HepG2 (cell line): ENCODE data around the gene CTCF. TPM values are rescaled to one million over a fixed set of nuclear protein-coding genes. Genes with fewer than 3 reads are reported as not detected.

Experiments
- EHMT2 ChIP-seq: fragments of 200-600 bp; sonication (generic); IDR thresholded peaks from 2 replicates; pipeline ENCODE4 v1.7.0; 2017; ENCODE audit warnings: antibody characterized with exemption, low read depth, low read length, borderline replicate concordance
- ETV6 ChIP-seq: sonication (generic); formaldehyde crosslinking; conservative IDR thresholded peaks from 2 replicates; pipeline ENCODE4 v1.4.0; 2020; ENCODE audit warnings: missing genetic modification reagents
- KDM2A ChIP-seq: sonication (generic); formaldehyde crosslinking; IDR thresholded peaks from 2 replicates; pipeline ENCODE4 v1.4.0; 2020; ENCODE audit warnings: low read depth, missing genetic modification reagents, borderline replicate concordance
- KDM5B ChIP-seq: sonication (generic); formaldehyde crosslinking; IDR thresholded peaks from 2 replicates; pipeline ENCODE4 v1.4.0; 2020; ENCODE audit warnings: missing genetic modification reagents, mild to moderate bottlenecking, borderline replicate concordance
- MEIS1 ChIP-seq: sonication (generic); formaldehyde crosslinking; IDR thresholded peaks from 2 replicates; pipeline ENCODE4 v1.9.0; 2021; ENCODE audit warnings: mild to moderate bottlenecking, missing genetic modification reagents, moderate library complexity, borderline replicate concordance
- NAIF1 ChIP-seq: sonication (generic); formaldehyde crosslinking; IDR thresholded peaks from 2 replicates; pipeline ENCODE4 v1.5.0; 2020; ENCODE audit warnings: mild to moderate bottlenecking, missing genetic modification reagents, borderline replicate concordance
- PCBP2 ChIP-seq: fragments of 200-400 bp; formaldehyde crosslinking; optimal IDR thresholded peaks from 2 replicates; pipeline ENCODE3; 2018; ENCODE audit warnings: low read length, low read depth; ENCODE audit not compliant: poor library complexity, severe bottlenecking
- PHF20 ChIP-seq: sonication (generic); formaldehyde crosslinking; IDR thresholded peaks from 2 replicates; pipeline ENCODE4 v1.5.0; 2020; ENCODE audit warnings: mild to moderate bottlenecking, missing genetic modification reagents
- POLR2G ChIP-seq: fragments of 200-400 bp; formaldehyde crosslinking; IDR thresholded peaks from 2 replicates; pipeline ENCODE4 v1.6.1; 2018; ENCODE audit warnings: mild to moderate bottlenecking, low read depth, low read length, moderate library complexity
- REL ChIP-seq: sonication (generic); formaldehyde crosslinking; conservative IDR thresholded peaks from 2 replicates; pipeline ENCODE4 v1.8.0; 2022; ENCODE audit warnings: mild to moderate bottlenecking, missing genetic modification reagents, moderate library complexity
- ZBTB21 ChIP-seq: sonication (generic); formaldehyde crosslinking; IDR thresholded peaks from 2 replicates; pipeline ENCODE4 v1.4.0; 2020; ENCODE audit warnings: missing genetic modification reagents
- ZEB1 ChIP-seq: IDR thresholded peaks from 2 replicates; pipeline ENCODE4 v1.6.1; 2012; ENCODE audit warnings: mild to moderate bottlenecking, low read depth, inconsistent platforms; ENCODE audit not compliant: insufficient replicate concordance
- ZFP36L1 ChIP-seq: sonication (generic); formaldehyde crosslinking; IDR thresholded peaks from 2 replicates; pipeline ENCODE4 v1.8.0; 2022; ENCODE audit warnings: mild to moderate bottlenecking, missing genetic modification reagents, moderate library complexity
- ZNF253 ChIP-seq: sonication (generic); formaldehyde crosslinking; IDR thresholded peaks from 2 replicates; pipeline ENCODE4 v1.8.0; 2022; ENCODE audit warnings: mild to moderate bottlenecking, missing genetic modification reagents, borderline replicate concordance
- ZNF569 ChIP-seq: sonication (generic); formaldehyde crosslinking; IDR thresholded peaks from 2 replicates; pipeline ENCODE4 v1.5.0; 2020; ENCODE audit warnings: mild to moderate bottlenecking, missing genetic modification reagents, moderate library complexity, borderline replicate concordance
- ZNF83 ChIP-seq: sonication (generic); formaldehyde crosslinking; IDR thresholded peaks from 2 replicates; pipeline ENCODE4 v1.4.0; 2020; ENCODE audit warnings: missing genetic modification reagents, mild to moderate bottlenecking, borderline replicate concordance
- ZSCAN25 ChIP-seq: sonication (generic); formaldehyde crosslinking; IDR thresholded peaks from 2 replicates; pipeline ENCODE4 v1.8.0; 2022; ENCODE audit warnings: mild to moderate bottlenecking, missing genetic modification reagents
- ZSCAN29 ChIP-seq: sonication (generic); formaldehyde crosslinking; conservative IDR thresholded peaks from 2 replicates; pipeline ENCODE4 v1.4.0; 2020; ENCODE audit warnings: mild to moderate bottlenecking, missing genetic modification reagents
- polyA plus RNA-seq, 8 experiments: library from polyadenylated mRNA; depleted of rRNA in 3 of 8; stranded (reverse) in 7 of 8; unstranded in 1 of 8; fragments of >200 nt; fragmentation: Illumina TruSeq in 4 of 8; extraction: Trizol in 4 of 8; gene quantifications; 2 replicates each; pipeline versions ENCODE4 v1.2.1 to v1.2.3, GENCODE V29; 2011 to 2016; ENCODE audit warnings: low read depth in 4 of 8, missing spikeins in 1 of 8, mixed read lengths in 1 of 8; ENCODE audit not compliant: insufficient read depth in 1 of 8
- total RNA-seq, 5 experiments: library from RNA; depleted of rRNA; stranded (reverse); fragments of >200 nt; fragmentation: Illumina TruSeq; extraction: Trizol; gene quantifications; 2 replicates each; pipeline ENCODE4 v1.2.3, GENCODE V29; 2016; ENCODE audit warnings: low read depth in 1 of 5
- TF ChIP-seq, protein P1 (sequence below): sonication (generic); formaldehyde crosslinking; IDR thresholded peaks from 2 replicates; pipeline ENCODE4 v1.5.1; 2020; ENCODE audit warnings: mild to moderate bottlenecking, missing genetic modification reagents, moderate library complexity
- TF ChIP-seq, protein P2 (sequence below): sonication (generic); formaldehyde crosslinking; conservative IDR thresholded peaks from 2 replicates; pipeline ENCODE4 v1.4.0; 2020; ENCODE audit warnings: missing genetic modification reagents
- TF ChIP-seq, protein P3 (sequence below): sonication (generic); formaldehyde crosslinking; IDR thresholded peaks from 2 replicates; pipeline ENCODE4 v1.4.0; 2020; ENCODE audit warnings: missing genetic modification reagents

Gene CTCF
- total and polyA plus RNA-seq, 2 of the 13 experiments (the other 11 are each of a cell fraction or from before 2014, with no cell fraction given), result 19.5 to 37.5 TPM

DNA sequence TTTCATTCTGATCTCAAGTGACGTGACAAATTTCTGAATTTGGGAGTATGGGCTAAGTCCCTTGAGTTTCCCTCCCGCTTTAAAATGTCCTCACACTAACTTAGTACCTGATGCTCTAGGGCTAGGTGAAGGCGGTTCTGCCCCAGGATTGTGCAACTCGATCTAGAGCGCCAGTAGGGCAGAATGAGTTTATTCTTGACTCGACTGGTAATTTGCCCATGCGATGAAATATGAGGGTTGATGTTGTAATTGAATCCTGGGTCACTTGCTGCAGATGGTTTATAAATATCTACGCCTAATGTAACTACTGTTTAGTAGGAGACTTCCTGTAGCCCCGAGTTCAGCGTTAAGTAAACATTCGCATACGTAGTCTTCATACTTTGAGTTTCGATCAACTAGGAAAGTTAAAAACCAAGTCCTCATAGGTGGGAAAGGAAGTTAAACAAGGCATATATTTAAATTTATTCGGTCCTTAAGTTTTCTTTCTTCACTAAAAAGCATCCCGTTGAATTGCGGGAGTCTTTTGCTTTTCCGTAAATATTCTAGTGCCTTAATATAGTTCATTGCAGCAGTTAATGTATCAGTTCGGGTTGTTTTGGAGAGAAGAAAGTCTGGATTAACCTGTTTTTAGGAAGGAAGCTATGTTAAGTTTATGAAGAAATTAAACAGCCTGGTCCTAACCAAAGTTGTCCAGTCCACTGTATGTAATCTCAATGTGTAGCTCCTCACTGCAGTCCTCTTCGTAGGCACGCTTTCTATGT lies 1.6 kb downstream of the CTCF start (continued):
- no peak for TF ChIP-seq REL (CRISPR knock-in tag)
- TF ChIP-seq ETV6, result no peak
- TF ChIP-seq ZSCAN29 (CRISPR knock-in tag), result no peak; the same call in 1 of the 2 replicates
- no peak for TF ChIP-seq MEIS1 (CRISPR knock-in tag)
- TF ChIP-seq ZNF569 (CRISPR knock-in tag), result no peak
- no peak for TF ChIP-seq KDM5B (CRISPR knock-in tag)
- TF ChIP-seq ZEB1, result no peak
- 0 out of 2 replicates have a peak, but pooled peaks have one; percentile 58 for TF ChIP-seq NAIF1 (CRISPR knock-in tag)
- TF ChIP-seq ZBTB21 (CRISPR knock-in tag), result peak; percentile 55; the same call in 1 of the 2 replicates
- TF ChIP-seq, protein P1, sequence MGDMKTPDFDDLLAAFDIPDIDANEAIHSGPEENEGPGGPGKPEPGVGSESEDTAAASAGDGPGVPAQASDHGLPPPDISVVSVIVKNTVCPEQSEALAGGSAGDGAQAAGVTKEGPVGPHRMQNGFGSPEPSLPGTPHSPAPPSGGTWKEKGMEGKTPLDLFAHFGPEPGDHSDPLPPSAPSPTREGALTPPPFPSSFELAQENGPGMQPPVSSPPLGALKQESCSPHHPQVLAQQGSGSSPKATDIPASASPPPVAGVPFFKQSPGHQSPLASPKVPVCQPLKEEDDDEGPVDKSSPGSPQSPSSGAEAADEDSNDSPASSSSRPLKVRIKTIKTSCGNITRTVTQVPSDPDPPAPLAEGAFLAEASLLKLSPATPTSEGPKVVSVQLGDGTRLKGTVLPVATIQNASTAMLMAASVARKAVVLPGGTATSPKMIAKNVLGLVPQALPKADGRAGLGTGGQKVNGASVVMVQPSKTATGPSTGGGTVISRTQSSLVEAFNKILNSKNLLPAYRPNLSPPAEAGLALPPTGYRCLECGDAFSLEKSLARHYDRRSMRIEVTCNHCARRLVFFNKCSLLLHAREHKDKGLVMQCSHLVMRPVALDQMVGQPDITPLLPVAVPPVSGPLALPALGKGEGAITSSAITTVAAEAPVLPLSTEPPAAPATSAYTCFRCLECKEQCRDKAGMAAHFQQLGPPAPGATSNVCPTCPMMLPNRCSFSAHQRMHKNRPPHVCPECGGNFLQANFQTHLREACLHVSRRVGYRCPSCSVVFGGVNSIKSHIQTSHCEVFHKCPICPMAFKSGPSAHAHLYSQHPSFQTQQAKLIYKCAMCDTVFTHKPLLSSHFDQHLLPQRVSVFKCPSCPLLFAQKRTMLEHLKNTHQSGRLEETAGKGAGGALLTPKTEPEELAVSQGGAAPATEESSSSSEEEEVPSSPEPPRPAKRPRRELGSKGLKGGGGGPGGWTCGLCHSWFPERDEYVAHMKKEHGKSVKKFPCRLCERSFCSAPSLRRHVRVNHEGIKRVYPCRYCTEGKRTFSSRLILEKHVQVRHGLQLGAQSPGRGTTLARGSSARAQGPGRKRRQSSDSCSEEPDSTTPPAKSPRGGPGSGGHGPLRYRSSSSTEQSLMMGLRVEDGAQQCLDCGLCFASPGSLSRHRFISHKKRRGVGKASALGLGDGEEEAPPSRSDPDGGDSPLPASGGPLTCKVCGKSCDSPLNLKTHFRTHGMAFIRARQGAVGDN (CRISPR knock-in tag), result no peak
- no peak for TF ChIP-seq KDM2A (CRISPR knock-in tag)
- no peak for TF ChIP-seq POLR2G
- TF ChIP-seq, protein P2, sequence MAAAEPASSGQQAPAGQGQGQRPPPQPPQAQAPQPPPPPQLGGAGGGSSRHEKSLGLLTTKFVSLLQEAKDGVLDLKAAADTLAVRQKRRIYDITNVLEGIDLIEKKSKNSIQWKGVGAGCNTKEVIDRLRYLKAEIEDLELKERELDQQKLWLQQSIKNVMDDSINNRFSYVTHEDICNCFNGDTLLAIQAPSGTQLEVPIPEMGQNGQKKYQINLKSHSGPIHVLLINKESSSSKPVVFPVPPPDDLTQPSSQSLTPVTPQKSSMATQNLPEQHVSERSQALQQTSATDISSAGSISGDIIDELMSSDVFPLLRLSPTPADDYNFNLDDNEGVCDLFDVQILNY, result no peak
- no peak; the same call in 1 of the 2 replicates for TF ChIP-seq ZNF83 (CRISPR knock-in tag)
- TF ChIP-seq, protein P3, sequence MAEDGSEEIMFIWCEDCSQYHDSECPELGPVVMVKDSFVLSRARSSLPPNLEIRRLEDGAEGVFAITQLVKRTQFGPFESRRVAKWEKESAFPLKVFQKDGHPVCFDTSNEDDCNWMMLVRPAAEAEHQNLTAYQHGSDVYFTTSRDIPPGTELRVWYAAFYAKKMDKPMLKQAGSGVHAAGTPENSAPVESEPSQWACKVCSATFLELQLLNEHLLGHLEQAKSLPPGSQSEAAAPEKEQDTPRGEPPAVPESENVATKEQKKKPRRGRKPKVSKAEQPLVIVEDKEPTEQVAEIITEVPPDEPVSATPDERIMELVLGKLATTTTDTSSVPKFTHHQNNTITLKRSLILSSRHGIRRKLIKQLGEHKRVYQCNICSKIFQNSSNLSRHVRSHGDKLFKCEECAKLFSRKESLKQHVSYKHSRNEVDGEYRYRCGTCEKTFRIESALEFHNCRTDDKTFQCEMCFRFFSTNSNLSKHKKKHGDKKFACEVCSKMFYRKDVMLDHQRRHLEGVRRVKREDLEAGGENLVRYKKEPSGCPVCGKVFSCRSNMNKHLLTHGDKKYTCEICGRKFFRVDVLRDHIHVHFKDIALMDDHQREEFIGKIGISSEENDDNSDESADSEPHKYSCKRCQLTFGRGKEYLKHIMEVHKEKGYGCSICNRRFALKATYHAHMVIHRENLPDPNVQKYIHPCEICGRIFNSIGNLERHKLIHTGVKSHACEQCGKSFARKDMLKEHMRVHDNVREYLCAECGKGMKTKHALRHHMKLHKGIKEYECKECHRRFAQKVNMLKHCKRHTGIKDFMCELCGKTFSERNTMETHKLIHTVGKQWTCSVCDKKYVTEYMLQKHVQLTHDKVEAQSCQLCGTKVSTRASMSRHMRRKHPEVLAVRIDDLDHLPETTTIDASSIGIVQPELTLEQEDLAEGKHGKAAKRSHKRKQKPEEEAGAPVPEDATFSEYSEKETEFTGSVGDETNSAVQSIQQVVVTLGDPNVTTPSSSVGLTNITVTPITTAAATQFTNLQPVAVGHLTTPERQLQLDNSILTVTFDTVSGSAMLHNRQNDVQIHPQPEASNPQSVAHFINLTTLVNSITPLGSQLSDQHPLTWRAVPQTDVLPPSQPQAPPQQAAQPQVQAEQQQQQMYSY, result no peak
- no peak for TF ChIP-seq PHF20 (CRISPR knock-in tag)
- TF ChIP-seq PCBP2, result no peak
- TF ChIP-seq ZSCAN25 (CRISPR knock-in tag), result no peak
- no peak for TF ChIP-seq EHMT2
- TF ChIP-seq ZFP36L1 (CRISPR knock-in tag), result 0 out of 2 replicates have a peak, but pooled peaks have one; percentile 38
- no peak for TF ChIP-seq ZNF253
